Measurements from ENCODE around the gene ABLIM1.

The ABLIM1 gene

DNA sequence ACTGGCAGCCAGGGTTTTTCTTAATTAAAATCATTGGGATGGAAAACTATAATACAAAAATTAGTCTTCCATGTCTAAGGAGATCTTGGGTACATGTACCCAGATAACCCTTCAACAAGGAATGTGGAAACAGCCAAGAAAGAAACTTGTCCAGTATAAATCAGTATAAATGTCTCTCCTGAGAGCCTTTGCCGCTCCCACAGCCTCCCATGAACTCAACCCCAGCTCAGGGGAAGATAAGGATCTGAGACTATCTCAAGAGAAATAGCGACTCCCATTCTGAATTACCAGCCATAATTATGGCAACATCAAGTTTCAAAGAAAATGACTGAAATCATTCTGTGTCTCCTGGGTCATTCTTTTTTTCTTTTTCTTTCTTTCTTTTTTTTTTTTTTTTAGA lies 221.1 kb downstream of the ABLIM1 start:
- DNase-seq = no peak

DNA sequence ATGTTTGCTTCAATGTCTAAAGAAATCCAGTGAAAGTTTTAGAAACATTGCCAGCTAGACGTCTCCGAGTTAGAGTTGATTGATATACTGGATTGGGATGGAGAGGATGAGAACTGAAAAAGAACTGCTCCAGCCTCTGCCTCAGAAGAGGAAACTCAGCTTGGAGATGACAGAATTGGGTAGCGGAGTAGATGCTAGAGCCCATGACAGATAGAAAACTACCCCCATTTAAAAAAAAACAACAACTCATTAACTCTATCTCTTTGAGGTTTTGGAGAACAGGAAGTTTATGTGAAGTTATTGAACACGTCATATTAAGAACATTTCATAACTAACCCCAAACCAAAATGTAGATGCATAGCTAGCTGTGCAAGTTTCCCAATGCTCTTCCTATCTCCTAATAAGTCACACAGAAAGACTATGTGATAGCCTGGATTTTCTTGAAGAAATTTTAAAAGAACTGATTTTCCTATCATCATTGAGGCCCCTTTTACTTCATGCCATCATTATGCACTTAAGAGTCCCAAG lies 225.4 kb downstream of the ABLIM1 start:
- no peak for DNase-seq

DNA sequence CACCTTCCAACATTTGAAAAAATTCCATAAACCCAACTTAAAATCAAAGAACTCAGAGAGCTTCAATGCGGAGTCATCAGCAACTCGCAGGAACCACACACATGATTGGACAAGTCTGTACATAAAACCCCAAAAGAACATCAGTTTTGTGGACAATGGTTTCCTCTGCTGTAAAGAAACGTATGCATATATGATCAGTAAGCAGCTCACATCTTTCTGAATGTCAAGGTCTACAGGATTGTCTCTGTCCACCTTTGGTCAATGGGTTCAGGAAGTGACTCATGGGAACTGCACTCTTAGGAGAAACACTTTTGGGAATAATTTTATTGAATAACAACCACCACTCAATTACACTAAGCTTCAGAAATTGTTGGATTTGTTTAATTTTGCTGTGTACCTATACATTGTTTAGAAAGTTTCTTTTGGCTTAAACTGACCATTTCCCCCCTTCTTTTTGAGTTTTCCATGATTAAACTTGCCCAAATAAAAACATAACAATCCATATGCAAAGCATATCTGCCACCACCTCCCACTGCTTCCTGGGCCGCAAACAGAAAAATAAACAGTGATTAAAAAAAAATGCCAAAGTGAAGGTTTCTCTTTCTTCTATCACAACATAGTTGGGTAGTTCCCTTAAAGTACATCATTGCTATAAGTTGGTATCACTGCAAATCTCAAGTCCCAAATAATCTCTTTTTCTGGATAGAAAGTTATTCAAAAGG lies 226.5 kb downstream of the ABLIM1 start:
- DNase-seq = no peak

DNA sequence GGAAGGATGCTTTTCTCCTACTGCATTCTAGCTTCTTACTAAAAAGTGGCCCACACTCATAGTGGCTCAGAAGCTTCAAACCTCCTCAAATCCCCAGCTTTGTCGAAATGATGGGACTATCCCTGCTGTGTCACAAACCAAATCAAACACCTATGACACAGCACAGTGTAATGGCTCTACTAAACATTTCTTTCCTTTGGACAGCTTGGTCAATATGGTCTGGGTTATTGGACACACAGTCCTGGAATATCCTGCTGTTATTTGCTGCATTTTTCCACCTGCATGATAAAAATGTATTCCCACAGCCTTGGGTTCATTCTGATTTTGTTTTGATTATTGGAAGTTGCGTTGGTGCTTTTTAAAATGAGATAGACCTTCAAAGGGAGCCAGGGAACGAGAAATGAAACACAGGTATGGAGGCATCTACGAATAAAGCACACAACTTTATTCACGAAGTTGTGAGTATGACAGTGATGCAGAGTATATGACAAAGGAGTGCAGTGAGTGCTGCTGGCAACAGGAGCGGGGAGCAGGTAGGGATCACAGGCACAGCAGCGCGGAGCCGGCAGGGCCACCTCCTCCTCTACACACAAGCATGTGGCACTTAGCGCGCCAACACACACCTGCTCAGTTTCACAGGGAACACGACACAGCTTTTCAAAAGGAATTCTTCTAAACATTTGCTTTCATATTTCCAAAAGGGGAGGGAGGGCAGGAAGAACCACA lies 227.2 kb downstream of the ABLIM1 start:
- DNase-seq = no peak

DNA sequence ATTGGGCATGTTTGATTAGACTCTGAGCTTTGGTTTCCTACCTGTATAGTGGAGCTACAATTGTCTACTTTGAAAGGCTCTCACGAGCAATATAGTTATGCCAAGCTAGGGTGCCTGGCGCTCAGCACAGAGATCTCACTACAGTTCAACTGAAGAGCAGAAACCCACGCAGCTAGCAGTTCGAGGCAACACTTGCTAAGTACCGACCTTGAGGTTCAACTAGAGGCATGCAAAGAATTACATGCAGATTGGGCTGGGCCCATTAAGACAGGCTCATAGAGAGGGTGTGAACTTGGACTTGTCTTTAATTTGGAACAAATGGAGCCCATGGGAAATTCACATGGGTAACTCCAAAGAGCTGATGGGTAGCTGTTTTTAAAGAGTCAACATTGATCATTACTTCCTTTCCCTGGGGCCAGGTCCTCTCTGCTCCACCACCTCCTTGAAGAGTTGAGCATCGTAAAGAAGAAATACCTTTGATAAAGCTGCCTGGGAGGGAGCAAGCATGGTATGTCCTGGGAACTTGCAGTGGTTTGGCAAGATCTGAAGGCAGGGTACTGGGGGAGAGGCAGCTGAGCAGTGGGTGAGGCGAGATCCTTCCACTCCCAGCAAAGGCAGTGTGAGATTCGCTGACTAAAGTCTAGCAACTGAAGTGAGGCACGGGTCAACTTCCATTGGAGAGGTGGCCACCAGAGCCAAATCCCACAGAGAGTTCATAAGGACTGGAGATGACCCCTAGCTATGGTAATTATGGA lies 228.3 kb downstream of the ABLIM1 start:
- DNase-seq = no peak

DNA sequence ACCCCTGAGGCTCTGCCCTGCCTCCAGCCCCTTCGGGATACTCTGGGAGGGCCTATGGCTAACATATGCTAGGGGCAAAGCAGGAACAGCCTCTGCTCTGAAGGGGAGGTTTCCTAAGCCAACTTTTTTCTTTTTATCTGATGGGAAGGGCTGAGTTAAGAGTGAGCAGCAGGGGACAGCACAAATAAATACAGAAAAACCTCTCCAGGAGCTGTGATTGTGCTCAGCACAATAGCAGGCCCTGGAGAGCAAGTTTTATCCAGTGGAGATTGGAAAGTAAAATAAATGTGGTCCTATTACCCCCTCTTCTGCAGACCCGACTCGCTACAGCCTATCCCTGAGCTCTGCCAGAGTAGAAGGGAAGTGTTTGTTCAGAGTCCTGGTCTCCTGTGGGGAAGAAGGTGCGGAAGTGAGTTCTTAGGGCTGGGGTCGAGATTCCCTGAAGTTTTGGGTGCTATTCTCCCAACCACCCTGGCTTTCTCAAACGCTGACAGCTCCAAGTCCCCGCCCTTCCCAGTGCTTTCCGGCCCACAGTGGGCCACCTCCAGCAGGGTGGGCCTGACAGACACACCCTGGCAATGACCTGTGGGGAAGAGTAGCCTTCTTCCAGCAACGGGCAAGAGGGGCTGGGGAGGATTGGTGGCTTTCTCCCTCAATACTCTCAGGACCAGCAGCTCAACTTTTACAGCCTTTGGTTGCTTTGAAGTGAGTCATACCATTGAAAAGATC lies 230.8 kb downstream of the ABLIM1 start:
- DNase-seq = no peak

DNA sequence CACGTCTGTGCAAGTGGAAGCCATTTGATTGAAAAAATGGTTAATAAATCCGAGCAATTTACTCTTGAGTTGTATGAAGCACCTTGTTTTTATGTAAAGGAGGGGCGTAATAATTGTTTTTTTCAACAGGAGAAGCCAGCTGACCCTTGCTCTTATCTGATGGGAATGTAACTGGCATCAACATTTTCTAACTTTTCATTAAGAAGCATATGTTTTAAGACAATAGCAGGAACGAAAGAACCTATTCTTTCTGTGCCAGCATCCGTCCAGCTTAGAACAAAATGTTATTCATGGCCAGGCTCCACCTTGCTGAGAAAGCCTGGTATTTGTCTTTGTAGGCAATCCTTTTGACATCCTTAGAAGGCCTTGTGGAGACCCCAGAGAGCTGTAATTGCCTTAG lies 231.6 kb downstream of the ABLIM1 start:
- no peak for DNase-seq

DNA sequence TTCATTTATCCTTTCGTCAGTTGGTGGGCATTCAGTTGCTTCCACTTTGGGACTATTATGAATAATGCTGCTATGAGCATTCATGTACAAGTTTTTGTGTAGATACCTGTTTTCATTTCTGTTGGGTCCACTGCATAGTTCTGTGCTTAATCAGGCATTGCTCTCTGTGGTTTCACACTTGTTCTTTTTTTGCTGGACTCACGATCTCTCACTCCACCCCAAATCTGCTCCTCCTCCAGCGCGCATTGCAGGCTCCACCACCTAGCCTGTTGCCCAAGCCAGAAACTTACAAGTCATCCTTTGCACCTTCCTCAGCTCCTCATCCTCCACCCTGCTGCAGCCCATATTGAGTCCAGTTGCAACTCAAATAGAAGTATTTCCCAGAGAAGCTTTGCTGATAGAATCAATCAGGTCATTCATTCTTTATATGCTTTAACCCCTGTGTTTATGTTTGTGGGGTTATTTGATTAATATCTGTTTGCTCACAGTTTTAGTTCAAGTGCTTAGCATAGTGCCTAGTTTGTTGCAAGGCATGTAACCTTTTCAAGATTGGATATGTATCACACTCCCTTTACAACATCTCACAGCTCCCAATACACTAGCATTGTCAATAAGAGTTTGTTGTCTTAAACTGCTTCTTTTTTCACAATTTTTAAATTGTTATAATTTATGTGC lies 237.1 kb downstream of the ABLIM1 start:
- no peak for DNase-seq

DNA sequence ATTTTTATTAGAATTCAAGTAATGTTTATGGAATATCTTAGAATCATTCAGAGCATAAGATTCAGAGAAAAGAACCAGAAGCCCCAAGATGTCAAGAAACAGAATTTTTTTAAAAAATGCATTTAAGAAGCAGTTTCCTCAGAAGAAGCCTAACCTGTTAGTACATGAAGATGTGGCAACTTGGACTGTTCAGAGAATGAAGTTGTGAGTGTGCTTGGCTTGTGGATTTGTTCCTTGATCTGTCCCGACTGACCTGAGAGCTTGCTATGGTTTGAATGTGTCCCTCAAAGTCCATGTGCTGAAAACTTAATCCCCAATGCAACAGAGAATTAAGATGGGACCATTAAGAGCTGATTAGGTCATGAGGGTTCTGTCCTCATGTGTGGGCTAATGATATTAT lies 240.0 kb downstream of the ABLIM1 start:
- no peak for DNase-seq

DNA sequence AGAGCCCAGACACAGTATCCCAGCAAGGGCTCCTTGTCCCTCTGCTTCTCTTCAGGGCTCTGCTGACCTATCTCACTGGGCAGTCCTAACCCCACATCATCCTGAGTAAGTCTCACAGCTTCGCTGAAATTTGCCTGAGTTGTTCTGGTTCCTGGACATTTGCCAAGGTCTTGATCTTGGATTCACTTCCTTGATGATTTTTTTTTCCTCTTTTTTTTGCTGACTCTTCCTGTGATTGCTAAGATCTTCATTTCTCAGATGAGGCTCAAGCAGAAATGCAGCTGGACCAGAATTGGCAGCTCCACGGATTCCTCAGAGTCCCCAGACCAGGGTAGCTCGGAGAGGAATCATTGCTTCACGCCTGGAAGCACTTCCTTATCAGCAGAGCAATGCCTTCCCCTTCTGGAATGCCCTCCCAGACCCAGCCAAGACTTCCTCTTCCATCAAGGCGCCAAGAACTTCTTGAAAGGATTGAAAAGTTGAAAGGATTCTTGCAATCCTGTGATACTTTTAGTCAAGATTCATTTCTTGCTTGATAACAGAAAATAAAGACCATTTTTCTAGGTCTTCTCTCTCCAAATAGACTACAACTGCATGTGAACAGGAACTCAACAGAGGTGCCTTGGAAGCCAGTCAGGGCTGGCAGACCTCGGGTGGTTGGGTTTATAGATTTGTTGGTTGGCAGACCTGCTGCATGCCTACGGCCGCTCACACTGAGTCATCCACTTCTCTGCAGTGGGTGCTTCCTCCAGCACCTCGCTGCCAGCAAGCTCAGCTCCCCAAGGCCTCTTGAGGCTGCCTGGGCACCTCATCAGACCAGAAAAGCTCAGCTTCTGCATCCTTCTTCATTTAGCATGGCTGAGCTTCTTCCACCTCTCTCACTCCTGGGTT lies 244.9 kb downstream of the ABLIM1 start:
- no peak for DNase-seq

DNA sequence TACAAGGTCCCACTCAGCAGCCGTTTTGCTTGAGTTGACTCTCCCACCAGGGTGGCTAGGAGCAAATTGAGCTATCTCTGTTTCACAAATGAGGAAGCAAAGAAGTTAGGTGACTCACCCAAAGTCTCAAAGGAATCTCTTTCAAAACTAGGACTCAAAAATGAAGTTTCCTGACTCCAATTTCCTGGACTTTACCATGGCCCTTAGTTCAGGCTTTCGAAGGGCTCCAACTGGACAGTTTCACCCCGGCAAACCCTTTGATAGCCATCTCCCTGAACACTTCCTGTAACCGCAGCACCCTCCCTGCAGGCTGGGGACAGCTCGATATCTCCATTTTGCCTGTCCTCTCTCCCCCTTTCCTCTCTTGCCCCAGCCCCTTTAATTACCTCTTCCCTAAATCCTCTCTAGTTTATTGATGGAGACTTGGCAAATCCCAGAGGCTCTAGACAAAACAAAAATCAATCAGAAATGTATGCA lies 249.1 kb downstream of the ABLIM1 start:
- DNase-seq = no peak

DNA sequence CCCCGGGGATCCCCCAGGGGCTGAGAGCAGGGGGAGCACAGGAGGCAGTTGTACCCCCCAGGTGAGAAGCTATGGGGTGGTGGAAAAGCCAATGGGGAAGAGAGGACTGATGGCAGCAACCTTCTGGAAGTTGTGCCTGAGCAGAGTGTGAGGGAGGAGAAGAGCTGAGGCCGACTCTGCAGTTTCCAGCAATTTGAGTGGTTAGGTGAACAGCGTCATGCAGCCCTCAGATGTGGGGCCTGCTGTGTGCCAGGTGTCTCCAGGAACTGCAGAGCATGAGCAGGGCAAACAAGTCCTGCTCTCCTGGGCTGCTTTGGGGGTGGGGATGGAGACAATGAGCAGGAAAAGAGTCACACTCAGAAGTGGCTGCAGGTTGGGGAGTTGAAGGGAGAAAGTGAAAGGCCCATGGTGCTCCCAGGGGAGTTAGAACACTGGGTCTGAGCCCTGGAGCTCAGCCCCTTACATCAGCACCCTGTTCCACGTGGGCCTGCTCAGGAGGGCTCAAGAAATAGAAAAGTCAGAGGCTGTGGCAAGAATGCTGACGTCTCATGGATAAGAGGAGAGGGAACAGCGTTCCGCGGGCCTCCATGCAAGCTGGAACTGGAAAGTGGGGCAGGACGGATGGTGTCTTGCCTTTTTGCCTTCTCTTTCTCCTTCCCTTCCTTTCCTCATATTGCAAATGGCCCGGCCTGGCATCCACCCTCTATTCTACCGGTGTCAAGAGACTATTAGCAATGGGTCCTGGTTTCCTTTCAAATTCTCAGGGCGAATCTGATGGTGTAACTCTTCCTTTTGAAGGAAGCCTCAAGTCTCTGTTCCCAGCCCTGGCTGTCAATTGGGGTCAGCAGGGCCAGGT lies 249.7 kb downstream of the ABLIM1 start:
- peak; percentile 87 for DNase-seq

DNA sequence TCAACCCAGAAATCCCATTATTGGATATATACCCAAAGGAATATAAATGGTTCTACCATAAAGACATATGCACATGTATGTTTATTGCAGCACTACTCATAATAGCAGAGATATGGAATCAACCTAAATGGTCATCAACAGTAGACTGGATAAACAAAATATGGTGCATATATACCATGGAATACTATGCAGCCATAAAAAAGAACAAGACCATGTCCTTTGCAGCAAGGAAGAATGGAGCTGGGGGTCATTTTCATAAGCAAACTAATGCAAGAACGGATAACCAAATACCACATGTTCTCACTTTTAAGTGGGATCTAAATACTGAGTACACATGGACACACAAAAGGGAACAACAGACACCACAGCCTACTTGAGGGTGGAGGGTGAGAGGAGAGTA lies 251.6 kb downstream of the ABLIM1 start:
- no peak for DNase-seq

DNA sequence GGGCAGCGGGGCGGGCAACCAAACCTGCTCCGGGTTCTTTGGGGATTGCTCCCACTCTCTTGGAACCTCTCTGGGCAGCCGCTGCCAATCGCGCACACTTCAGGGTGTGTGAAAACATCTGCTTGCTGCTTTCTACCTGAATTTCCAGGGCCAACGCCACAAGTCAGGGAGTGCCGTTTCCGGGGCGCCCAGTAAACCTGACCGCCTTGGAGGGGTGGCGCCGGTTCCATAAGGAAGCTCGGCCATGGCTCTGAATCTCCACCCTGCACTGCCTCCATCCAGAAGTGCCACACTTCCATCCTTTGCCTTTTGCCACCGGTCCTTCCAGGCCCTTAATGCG lies 253.1 kb downstream of the ABLIM1 start:
- no peak for DNase-seq

DNA sequence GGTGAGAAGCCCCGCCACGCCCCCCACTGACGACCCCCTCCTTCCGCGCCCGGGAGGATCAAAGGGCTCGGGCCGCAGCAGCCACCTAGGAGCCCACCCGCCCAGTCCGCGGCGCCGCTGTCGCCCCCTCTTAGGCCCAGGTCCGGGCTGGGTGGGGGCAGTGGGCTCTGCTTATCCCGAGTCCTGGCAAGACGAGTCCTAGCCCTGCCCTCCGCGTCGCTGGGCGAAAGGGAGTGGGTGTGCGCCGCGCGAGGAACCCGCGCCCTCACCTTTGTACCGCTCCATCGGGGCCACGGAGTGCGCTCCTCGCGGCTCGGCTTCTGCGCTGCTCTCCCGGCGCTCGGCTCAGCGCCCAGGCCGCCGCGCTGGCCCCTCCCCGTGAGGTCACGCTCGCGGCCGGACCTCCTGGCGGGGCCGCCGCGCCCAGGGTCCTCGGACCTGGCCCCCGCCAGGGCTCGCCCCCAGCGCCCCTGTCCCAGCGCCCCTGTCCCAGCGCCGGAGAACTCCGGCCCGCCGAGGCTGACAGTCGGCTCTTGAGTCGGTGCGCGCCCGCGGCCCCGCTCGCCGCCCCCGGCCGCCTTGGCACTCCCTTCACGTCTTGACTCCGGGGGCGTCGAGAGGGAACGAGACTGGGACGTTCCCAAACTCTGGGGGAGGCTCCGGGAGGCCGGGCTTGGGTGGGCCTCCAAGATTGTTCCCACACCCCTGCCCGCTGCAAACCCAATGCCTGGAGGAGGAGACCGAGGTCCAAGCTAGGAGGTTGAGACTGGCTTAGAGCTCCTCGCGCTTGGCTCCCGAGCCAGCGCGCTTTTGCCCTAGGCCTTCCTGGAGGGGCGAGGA lies 253.7 kb downstream of the ABLIM1 start, which contains the start of gene AFAP1L2:
Gene AFAP1L2 (minus strand): TSS at position 332 of the 840 bp plus-strand sequence. CDS start 47 bp downstream, at position 285.
- DNase-seq = no peak

DNA sequence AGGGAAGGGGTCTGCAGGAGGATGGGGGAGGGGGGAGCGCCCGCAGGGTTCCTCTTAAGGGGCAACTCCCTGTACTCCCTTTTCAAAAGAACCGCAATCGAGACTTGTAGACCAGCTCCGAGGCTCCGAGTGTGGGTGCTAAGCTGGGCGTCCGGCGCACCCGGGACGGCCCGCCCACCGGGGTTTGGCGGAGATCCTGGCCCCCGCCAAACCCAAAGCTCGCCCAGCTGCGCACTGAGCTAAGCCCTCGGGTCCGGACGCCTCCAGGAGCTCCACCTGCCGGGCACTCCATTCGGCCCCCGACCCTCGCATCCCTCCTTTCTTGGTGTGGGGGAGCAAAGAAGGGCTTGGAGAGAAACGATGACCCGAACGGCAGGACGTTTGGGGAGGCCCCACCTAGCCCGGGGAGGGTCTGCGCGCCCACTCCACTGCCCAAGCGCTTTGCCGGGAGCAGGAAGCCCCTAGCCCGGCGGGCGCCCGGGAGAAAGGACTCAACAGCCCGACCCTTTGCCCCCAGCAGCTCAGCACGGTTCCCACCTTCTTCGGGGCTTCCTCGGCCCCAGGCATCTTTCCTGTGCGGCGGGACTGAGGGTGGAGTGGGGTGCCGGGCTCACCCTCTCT lies 254.4 kb downstream of the ABLIM1 start:
- no peak for DNase-seq

DNA sequence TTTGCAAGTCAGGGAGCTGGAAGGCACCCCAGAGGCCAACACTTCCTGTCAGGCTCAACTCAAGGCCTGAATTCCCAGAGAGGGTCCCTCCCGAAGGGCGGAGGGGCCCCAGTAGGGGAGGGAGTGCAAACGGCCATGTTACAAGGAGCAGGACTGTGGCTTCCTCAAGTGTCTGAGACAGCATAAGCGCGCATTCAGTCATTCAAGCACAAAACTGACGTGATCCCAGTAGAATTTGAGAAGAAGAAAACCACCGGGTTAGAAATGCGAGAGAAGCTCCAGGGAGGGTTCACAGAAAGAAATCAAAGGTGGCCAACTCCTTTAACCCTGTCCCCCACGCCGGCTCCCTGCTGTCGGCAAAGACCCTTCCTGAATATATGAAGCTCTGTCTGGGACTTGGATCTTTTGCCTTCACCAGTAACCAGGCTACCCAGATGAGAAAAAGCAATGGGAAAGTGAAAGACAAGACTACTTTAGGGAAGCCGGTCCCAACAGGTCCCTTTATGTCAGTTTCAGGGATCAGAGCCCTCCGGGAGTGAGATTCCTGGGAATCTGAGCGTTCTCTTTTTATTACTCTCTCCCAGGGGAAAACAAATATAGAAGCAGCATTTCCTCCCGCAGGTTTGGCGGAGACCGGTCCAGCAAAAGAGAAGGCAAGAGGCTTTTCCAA lies 255.1 kb downstream of the ABLIM1 start:
- DNase-seq = no peak

DNA sequence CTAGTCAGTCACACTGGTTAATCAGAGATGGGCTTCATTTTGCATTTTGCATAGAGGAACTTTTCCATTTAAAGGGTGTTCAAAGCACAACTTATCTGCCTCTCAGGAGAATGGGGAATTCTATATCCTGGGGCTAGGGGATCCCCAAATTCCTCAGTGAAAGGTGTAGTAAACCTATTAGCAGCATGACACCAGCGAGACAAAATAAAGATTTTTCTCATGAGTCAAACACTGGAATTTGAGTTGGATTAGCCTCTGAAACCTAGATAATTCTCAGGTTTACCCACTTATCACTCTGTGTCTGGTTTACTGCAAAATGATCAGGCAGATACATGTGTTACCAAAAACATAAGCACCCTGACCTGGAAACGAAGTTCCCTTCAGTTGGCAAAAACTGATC lies 255.8 kb downstream of the ABLIM1 start:
- no peak for DNase-seq

Data from NCI-H510A treated with DMSO at 0.1 percent for 48 hours (cell line).